AG09309 (cell line): Measurements from ENCODE around the gene MFAP4.

Experiments used
- DNase-seq: peaks from one replicate; pipeline ENCODE4 v3.0.0-alpha.2; 2010; ENCODE audit warnings: low read depth
- H3K4me3 ChIP-seq: 2 replicates; pipeline ENCODE4 v1.5.1; 2011; ENCODE audit warnings: mild to moderate bottlenecking, low read depth, low read length, moderate library complexity; ENCODE audit not compliant: control insufficient read depth
- TF ChIP-seq, protein P1 (sequence below): IDR thresholded peaks from 2 replicates; pipeline ENCODE4 v1.5.1; 2011; ENCODE audit warnings: mild to moderate bottlenecking, low read depth, low read length, inconsistent platforms; ENCODE audit not compliant: insufficient read depth, control insufficient read depth; ENCODE audit errors: missing control alignments

The MFAP4 gene

DNA sequence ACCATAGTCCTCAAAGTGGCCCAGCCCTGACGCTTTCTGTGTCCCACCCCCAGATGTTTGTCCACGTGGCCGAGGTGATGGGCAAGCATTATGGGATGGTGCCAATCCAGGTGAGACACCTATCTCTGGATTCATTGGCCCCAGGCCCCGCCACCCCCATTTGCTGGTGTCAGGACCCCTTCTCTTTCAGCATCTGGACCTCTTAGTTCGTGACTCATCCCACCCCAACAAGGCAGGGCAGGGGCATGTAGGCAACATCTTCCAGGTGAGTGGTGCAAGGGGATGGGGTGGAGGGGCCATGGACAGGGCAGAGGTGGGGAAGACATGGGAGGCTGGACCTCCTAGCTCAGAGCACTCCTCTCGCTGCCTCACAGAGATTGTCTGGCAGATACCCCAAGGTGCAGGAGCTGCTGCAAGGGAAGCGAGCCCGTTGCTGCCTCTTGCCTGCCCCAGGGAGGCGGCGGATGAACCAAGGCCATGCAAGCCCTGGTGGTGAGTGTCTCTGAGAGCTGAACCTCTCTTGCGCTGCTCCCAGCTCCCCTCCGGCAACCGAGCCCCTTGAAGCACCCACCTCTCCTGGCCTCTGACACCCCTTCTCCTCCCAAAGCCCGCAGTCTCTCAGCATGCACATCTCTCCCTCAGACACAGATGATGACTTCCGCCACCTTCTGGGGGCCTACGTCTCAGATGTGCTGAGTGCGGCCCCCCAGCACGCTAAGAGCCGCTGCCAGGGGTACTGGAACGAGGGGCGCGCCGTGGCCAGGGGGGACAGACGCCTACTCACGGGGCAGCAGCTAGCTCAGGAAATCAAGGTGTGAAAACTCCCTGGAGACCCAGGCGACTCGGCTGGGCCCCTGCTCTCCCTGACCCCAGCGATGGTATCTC lies 27.6 kb upstream of the MFAP4 start:
- no peak overlapping the region for H3K4me3 ChIP-seq
- no peak for DNase-seq
- TF ChIP-seq, protein P1, sequence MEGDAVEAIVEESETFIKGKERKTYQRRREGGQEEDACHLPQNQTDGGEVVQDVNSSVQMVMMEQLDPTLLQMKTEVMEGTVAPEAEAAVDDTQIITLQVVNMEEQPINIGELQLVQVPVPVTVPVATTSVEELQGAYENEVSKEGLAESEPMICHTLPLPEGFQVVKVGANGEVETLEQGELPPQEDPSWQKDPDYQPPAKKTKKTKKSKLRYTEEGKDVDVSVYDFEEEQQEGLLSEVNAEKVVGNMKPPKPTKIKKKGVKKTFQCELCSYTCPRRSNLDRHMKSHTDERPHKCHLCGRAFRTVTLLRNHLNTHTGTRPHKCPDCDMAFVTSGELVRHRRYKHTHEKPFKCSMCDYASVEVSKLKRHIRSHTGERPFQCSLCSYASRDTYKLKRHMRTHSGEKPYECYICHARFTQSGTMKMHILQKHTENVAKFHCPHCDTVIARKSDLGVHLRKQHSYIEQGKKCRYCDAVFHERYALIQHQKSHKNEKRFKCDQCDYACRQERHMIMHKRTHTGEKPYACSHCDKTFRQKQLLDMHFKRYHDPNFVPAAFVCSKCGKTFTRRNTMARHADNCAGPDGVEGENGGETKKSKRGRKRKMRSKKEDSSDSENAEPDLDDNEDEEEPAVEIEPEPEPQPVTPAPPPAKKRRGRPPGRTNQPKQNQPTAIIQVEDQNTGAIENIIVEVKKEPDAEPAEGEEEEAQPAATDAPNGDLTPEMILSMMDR: no peak

- H3K4me3 ChIP-seq: no peak overlapping the region
- TF ChIP-seq, protein P1: no peak
- DNase-seq: no peak
These were observed 26.8 kb upstream of the MFAP4 start for GRCh38 chr17:19413761-19414160.

GRCh38 chr17:19412984-19413383 lies 26.0 kb upstream of the MFAP4 start:
- DNase-seq: no peak
- no peak overlapping the region for H3K4me3 ChIP-seq
- TF ChIP-seq, protein P1: no peak

GRCh38 chr17:19412510-19412909 lies 25.5 kb upstream of the MFAP4 start:
- DNase-seq: no peak
- TF ChIP-seq, protein P1: no peak

DNA sequence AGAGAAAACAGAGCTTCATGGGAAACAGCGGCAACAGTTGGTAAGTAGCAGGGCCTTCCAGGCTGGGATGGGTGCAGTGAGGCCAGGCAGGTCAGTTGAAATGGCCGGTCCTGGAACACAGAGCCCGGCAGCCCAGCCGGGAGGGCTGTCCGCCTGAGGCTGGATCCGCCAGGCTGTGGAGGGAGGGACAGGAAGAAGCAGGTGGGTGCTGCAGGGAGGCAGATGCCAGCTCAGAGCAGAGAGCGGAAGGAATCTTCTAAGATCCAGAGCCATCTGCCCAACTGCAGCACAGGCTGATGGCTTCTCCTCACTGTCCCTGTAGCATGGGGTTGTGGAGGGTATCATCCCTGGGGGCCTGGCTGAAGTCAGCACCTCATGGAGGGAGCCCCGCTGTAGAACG lies 24.6 kb upstream of the MFAP4 start:
- DNase-seq: no peak
- TF ChIP-seq, protein P1: no peak
- no peak overlapping the region for H3K4me3 ChIP-seq

More at GRCh38 chr17:19412510-19412909, 25.5 kb upstream of the MFAP4 start:
- no peak overlapping the region for H3K4me3 ChIP-seq

GRCh38 chr17:19410875-19411620 lies 24.1 kb upstream of the MFAP4 start, which contains the start of gene RNF112:
RNF112 (plus strand) TSS chr17:19411232; CDS start chr17:19411409, 177 bp downstream.
- no peak for DNase-seq
- no peak within 1 kb of the TSS for H3K4me3 ChIP-seq
- TF ChIP-seq, protein P1: no peak
